ENCODE data around the gene SLAMF1.
A peak's percentile ranks its signal among the peaks of the same experiment; 100 is the strongest.
"Not testable (repeated sequence)": the region's sequence is repeated elsewhere in the genome, so short reads cannot be mapped to it uniquely, and the experiment has no call there.

SLAMF1 gene

GRCh38 chr1:160646711-160647328 is at the start of gene SLAMF1:
Gene SLAMF1 (minus strand): TSS chr1:160647044. CDS start chr1:160646945, 99 bp downstream.
- DNase-seq (ENCODE audit: low read depth in 2 of 2) = peak in 1 of 2 donors; percentile 51

- DNase-seq (ENCODE audit: low read depth in 2 of 2) = not testable (repeated sequence)
Observed at GRCh38 chr1:160692390-160692789, 45.5 kb upstream of the SLAMF1 start.

- no peak for DNase-seq (ENCODE audit: low read depth in 2 of 2)
Observed at GRCh38 chr1:160685266-160685665, 38.4 kb upstream of the SLAMF1 start.

- no peak for DNase-seq (ENCODE audit: low read depth in 2 of 2)
Observed at GRCh38 chr1:160682983-160683865, 36.4 kb upstream of the SLAMF1 start.

GRCh38 chr1:160681891-160682140 is 35.0 kb upstream of the SLAMF1 start:
- DNase-seq (ENCODE audit: low read depth in 2 of 2) = no peak

DNA sequence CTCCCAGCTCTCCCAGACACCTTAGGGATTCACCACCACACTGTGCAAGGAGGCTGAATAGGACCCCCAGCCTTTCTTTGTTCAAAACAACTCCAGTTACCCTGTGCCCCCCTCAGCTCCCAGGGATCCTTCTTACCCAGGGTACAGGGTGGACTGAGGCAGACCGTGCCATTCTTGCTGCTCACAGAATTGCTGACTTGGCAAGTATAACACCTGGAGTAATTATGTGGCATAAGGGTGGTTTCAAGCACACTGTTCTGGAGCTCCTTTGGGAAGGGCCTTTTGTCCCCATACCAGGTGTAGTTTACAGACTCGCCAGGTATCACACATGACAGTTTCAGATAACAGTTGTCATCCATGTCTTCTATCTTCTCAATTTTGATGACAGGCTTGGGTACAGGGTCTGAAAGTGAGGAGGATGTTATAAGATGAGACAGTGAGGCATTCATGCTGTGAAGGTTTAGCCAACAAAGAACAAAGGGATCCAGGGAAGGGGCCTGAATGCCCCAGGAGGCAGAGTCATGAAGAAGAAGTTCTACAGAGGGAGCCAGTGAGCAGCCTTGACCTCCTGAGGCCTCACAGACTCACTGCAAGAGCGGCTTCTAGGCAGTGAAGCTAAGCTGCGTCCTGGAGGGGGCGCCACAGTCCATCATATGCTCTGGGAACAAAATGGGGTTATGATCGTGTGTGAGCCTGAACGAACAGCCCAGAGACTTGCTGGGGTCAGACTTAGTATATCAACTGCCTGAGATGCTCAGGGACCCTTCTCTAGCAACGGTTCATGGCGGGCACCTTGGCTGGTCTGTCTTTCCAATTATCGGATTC is 34.4 kb upstream of the SLAMF1 start:
- peak; percentile 76 to 85 for DNase-seq (ENCODE audit: low read depth in 2 of 2)

DNA sequence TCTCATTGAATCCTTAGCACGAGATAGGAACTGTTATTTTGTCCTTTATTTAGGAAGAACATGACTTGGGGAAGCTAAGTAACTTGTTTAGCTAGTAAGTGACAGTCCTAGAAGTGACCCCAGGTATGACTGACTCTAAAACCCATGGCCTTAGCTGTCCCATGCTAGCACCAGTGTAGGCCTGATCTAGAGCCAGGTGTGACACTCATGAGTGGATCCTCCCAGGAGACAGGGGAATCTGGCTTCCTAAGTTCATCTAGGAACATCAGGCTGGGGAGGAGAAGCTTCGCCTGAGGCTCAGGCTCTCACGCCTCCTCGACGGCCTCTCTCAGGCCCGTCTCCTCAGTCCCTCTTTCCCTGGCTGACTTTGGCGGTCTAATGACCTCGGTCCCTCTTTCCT is 33.6 kb upstream of the SLAMF1 start:
- no peak for DNase-seq (ENCODE audit: low read depth in 2 of 2)

GRCh38 chr1:160679893-160680292 is 33.0 kb upstream of the SLAMF1 start:
- DNase-seq (ENCODE audit: low read depth in 2 of 2) = no peak

- DNase-seq (ENCODE audit: low read depth in 2 of 2) = no peak
Observed at GRCh38 chr1:160676869-160677597, 30.2 kb upstream of the SLAMF1 start.

- peak; percentile 62 to 69 for DNase-seq (ENCODE audit: low read depth in 2 of 2)
Observed at GRCh38 chr1:160675641-160676410, 29.0 kb upstream of the SLAMF1 start.

DNA sequence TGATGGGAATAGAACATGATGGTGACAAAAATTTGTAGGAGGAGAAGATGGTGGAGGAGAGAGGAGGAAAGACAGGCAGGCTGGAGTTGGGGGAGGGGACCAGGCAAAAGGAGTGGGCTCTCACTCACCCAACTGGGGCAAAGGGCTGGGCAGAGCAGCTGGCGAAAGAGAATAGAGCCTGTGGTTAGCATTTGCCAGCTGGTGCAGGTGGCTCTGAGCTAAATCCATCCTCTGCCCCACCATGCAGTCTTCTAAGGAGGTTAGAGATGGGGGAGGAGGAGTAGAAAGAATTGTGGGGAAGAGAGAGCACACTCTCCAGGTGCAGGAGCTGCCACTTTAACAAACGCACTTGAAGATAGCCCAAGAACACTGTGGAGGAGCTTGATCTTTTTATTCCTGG is 27.6 kb upstream of the SLAMF1 start:
- DNase-seq (ENCODE audit: low read depth in 2 of 2) = no peak

DNA sequence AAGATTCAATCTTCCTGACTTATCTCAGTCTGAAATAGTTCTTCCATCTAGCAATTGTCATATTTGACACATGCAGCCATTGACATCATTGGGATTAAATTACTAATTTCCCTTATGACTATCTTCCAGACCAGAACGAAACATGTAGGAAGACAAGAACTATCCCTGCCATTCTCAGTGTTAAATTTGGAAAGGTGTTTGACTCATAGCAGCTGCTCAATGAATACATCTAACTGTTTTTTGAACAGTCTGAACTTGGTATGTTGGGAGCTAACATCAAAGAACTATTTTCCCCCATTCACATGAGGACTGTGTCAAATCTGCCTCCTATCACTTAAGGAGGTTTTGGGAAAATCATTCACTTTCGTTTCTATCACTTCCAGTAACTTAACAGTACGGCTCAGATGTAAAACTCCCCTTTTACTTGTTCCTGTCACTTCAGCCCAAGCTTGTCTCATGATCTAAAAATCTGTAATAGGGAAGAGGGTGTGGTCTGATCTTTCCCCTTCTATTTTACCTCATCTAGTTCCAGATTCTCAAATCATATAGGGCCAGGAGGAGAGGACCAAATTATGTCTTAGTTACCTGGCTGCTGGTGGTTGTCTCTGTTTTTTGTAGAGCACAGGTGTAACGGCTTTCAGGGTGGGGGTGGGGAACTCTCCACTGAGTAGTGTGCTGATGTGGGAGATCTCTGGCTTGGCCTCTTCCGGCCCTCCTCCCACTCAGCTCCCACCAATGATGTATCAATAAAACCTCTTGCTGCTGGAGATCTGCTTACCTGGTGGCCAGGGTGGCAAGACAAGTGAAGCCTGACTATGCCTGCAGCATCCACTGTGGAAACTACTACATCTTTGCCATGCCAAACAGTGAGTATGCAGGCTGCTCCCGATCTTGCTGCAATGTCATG is 26.2 kb upstream of the SLAMF1 start:
- DNase-seq (ENCODE audit: low read depth in 2 of 2) = no peak

- DNase-seq (ENCODE audit: low read depth in 2 of 2) = no peak
Observed at GRCh38 chr1:160671603-160672517, 25.0 kb upstream of the SLAMF1 start.

GRCh38 chr1:160670701-160671100 is 23.9 kb upstream of the SLAMF1 start:
- DNase-seq (ENCODE audit: low read depth in 2 of 2) = no peak

DNA sequence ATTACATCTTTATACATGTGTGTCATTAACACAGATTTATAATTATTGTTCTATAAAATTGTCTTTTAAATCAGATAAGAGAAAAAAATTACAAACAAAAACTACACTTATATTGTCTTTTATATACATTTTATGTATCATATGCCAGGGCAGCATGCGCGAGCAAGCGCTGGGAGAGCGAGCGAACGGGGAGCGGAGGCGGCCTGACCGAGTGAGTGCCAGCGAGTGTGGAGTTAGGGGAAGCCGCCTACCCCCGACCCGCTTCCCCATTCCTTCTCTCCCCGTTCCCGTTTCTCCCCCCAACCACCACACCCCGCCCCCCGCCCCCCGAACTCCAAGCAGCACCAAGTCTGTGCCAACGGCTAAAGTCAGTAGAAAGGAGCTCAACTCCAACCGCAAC is 23.0 kb upstream of the SLAMF1 start:
- DNase-seq (ENCODE audit: low read depth in 2 of 2) = no peak

DNA sequence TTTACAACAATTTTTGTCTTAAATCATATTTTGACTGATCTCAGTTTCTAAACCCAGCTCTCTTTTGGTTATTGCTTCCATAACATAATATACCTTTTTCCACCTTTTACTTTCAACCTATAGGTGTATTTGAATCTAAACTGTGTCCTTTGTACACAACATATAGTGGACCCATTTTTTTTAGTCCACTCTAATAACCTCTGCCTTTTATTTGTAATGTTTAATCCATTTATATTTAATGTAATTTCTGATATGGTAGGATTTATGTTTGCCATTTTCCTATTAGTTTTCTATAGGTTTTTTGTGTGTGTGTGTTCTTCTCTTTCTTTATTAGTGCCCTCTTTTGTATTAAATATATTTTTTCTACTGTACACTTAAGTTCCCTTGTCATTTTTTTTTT is 22.4 kb upstream of the SLAMF1 start:
- DNase-seq (ENCODE audit: low read depth in 2 of 2) = no peak

DNA sequence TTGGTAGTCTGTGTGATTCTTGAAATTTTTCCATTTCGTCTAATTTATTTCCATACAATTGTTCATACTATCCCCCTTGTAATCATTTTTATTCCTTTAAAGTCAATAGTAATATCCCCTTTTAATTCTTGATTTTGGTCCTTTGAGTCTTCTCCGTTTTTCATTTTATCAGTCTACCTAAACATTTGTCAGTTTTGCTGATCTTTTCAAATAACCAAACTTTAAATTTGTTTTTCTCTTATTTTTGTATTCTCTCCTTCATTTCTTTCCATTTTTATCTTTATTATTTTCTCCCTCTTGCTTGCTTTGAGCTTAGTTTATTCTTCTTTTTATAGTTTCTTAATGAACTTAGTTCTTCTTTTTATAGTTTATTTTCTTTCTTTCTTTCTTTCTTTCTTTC is 21.1 kb upstream of the SLAMF1 start:
- no peak for DNase-seq (ENCODE audit: low read depth in 2 of 2)

GRCh38 chr1:160666079-160666442 is 19.2 kb upstream of the SLAMF1 start:
- no peak for DNase-seq (ENCODE audit: low read depth in 2 of 2)

Data from activated CD4-positive, alpha-beta T cell treated with anti-CD3 and anti-CD28 coated beads for 24 hours (primary cell).